Effector CD4-positive, alpha-beta T cell (primary cell): ENCODE results near the gene RPS6KA2.

ENCODE experiments used
- DNase-seq: peaks from one replicate; pipeline ENCODE4 v3.0.0-alpha.2; 2020

The RPS6KA2 gene

GRCh38 chr6:166567813-166568212 is 59.2 kb downstream of the RPS6KA2 start:
- DNase-seq = no peak

GRCh38 chr6:166567107-166567506 is 59.9 kb downstream of the RPS6KA2 start:
- no peak for DNase-seq

DNA sequence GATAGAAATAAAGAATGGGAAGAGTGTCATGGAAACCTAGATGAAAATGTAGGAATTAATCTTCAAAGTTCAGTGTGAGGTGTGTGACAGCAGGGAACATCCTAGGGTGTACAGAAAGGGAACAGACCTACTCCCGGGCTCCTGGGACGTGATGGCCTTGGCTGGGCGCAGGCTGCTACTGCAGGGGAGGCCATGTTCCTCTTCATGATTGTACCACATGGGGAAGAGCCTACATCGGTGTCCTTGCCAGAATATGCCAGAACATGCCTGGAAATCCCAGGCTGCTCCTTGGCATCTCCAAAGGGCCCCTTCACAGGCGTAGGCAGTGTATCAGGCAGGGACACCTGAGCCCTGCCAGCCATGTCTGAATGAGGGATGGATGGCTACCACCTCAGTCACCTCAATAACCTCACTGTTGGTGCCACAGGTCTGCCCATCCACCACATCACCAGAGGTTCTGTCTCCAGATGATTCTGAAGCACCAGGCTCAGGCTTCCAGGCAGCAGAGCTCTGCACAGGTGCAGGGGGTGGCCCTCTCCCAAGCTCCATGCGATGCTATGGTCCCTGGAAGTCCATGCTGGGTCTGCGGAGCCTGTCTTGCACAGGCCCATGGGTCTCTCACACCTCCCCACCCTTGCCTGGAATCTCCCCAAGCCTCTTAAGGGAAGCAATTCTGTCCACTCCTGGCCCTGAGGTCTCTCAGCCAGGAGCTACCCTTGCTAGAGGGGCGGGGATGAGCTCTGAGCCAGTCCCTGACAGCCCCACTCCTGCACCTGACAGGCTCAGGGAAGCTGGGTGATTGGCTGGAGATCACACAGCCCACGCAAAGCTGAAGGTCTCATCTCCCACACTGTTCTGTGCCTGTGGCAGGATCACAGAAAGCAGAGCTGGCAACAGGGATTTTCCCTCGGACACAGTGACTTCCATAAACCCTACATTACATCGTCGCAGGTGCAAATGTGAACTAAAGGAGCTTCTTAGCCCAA is 60.7 kb downstream of the RPS6KA2 start:
- DNase-seq = no peak

GRCh38 chr6:166565084-166565967 is 61.7 kb downstream of the RPS6KA2 start:
- no peak for DNase-seq

DNA sequence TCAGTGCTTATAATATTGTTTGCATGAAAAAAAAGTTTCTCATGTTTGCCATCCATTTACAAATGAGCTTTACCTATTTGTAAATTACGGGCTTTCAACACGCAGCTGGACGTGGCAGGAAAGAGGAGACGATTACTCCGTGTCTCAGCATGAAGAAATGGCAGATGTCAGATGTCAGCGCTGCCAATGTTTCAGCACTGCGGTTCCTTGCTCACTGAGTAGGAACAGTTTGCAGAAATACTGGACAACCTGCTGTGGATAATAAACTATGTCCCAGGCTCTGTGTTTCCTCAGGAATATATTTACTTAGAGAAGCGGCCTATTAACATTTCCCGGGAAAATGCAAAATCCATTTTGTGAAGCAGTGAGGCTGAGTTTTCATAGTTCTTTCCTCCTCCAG is 63.2 kb downstream of the RPS6KA2 start:
- DNase-seq = no peak

- DNase-seq = no peak
Observed at GRCh38 chr6:166563200-166563599, 63.9 kb downstream of the RPS6KA2 start.

GRCh38 chr6:166562726-166563125 is 64.3 kb downstream of the RPS6KA2 start:
- no peak for DNase-seq

DNA sequence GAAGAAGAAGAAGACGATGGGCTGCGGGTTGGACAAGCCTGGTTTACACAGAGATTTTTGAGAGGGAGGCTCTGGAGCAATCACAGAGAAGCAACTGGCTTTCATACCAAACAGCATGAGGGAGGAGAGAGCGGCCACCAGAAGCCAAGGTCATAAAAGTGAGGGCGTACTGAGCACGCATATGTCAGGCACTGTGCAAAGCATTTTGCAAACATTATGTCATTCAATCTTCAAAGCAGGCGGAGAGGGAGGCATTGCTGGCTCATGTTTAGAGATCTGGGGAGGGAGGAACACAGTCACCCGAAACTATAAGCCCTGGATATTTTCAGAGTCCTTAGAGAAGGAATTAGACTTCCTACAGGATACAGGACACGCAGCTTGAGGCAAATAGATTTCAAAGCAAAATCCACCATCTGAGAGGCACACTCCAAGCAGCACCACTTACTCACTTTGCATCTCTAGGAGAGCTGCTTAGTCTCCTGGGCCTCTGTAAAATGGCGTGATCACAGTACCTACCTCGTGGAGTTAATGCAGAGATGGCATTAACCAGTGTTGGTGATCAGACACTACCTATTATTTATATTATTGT is 65.2 kb downstream of the RPS6KA2 start:
- no peak for DNase-seq

GRCh38 chr6:166560222-166560621 is 66.8 kb downstream of the RPS6KA2 start:
- no peak for DNase-seq

DNA sequence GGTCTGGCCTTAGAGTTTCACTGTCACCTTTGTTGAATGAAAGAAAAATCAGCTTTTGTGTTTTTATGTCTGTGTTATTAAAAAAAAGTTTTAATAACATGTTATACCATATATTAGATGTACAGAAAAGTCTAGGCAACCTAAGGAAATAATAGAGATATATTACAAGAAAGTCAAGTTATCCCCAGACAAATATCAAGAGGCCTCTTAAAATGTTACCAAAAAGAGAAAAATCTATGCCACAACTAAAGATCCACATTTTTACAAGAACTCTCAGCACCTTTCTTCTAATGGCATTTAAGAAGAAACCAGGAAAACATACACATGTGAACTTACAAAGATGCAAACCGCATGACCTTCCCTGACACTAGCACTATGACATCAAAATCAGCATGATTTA is 67.4 kb downstream of the RPS6KA2 start:
- no peak for DNase-seq

- no peak for DNase-seq
Observed at GRCh38 chr6:166559211-166559610, 67.8 kb downstream of the RPS6KA2 start.

DNA sequence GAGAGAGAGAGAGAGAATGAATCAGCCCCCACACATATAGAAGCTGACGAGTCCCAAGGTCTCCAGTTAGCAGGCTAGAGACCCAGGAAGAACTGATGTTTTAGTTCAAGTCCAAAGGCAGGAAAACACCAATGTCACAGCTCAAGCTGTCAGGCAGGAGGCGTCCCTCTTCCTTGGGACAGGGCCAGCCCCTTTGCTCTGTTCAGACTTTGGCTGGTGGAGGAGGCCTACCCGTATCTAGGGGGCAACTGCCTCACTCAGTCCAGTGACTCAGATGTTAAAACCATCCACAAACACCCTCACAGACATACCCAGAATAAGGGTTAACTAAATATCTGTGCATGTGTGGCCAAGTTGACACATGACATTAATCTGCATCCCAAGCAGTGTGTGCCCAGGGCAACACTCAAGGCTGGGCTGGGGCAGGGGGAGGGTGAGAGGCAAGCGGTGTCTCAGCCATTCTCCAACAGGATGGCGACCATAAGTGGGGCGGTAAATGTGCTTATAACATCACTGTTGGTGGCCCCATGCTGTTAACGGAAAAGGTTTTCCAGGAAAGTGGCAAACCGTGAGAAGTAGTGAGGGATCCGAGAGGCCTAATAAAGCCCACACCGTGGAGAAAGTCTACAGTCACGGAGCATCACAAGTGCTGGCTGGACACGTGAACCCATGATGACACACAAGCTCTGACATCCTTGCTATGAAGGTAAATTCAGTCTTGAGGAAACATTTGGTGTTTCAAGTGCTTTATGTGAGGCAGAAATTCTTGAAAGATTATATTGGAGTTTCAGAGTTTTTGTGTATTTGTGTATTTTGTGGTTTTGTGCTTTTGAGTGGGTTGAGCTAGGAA is 68.7 kb downstream of the RPS6KA2 start:
- no peak for DNase-seq

DNA sequence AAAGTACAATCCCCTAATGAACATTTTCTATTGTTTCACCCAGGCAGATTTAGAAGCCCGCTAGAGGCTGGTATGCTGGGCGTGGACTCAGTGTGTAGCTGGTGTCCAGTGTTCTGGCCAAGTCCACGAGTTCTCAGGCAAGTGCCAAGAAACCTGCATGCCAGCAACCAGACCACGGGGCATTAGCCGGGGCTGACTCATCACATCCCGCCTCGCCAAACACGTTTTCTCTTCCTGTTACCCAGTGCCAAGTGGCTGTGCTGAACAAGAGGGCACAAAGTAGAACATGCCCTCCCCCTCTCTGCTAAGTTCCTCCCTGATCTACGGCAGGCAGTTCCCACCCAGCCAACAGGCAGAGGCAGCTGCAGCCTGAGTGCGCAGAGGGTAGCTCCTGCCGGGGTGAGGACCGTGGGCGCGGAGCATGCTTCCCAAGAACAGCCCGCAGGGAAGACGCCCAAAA is 70.2 kb downstream of the RPS6KA2 start:
- DNase-seq = no peak

- no peak for DNase-seq
Observed at GRCh38 chr6:166556336-166556735, 70.7 kb downstream of the RPS6KA2 start.

DNA sequence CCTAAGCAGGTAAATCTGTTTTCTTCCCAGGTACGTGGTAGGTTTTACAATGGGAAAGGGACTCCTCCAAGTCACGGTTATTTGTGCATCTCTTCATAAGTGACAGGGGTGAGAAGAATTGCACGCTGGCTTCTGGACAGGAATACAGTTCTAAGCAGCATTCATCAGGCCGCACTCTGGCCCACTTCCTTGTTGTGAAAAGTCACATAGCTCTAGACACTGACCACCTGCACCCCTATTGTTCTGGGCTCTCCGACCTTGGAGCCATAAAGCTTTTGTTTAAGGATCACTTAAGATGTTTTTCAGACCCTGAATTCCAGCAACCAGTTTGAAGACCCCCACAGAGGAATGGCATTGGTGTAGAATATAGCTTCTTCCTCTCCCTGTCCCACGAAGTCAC is 72.0 kb downstream of the RPS6KA2 start:
- no peak for DNase-seq

DNA sequence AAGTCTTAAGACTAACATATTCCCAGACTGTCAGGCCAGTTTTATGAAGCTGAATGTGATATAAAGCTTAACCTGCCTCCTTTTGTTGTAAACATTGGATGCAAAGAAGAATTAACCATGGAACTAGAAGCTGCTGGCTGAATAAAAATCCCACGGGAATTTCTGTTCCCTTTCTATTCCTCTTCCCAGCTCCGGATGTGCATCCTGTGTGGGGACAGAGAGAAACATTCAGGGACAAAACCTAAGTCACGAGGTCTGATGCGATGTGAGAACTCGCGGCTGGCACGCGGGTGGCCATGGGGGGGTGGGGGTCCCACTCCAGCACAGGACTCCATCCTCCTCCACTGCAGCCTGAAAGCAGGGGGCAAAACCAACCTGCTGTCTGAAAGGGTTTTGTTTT is 72.7 kb downstream of the RPS6KA2 start:
- DNase-seq = no peak

GRCh38 chr6:166553563-166554271 is 73.3 kb downstream of the RPS6KA2 start:
- no peak for DNase-seq

GRCh38 chr6:166552600-166552999 is 74.5 kb downstream of the RPS6KA2 start:
- DNase-seq = no peak

DNA sequence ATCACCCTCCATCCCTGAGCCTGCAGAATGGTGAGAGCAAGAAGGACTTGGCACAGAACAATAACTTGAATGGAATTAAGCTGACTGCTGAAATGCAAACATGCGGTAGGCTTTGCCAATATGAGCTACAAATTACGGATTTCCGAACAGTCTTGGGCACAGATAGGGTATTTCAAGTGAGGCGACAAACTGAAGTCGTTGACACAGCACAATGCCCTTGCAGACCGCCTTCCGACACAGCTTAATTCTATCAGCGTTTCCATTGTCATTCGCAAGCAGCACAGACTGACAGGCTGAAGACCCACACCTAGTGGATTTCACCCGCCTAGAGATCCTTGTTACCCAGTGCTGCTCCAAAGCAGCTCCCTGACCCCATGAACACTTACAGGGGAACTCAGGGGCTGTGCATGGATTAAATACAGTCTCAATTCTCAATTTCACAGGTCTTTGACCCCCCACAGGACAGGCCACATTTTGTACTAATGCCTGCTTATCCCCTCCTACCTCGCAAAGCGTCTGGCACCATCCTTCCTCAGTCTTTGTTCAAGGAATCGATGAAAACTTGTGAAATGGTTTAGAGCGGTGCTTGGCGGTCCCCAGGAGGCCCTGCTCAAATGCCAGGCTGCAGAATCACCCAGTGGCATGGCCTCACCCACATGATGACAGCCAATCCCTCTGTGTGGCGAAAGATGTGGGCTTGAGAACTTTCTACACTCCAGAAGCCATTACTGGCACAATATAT is 75.1 kb downstream of the RPS6KA2 start:
- DNase-seq = no peak

DNA sequence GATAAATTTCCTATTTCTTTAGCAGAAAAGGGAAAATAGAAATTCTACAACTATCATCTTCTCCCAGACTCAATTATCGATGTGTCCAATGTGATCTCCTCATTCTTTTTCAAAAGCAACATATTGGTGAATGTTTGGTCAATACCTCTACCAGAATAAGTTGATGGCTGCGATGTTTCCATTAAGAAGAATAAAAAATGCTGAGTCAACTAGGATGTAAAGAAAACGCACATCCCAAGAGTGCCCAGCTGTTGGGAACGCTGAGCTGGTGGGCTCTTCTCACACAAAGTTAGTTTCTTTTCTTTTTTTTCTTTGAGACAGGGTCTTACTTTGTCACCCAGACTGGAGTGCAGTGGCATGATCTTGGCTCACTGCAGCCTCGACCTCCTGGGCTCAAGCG is 80.4 kb downstream of the RPS6KA2 start:
- DNase-seq = no peak
